Thymus (tissue), 14 donors: ENCODE data around the gene ZNF408. TPM values are rescaled to one million over a fixed set of nuclear protein-coding genes. Genes with fewer than 3 reads are reported as not detected.

Experiments
- DNase-seq, 9 donors: peaks; one replicate each; pipeline ENCODE4 v3.0.0-alpha.2; 2013; ENCODE audit warnings: low spot score in 9 of 9, low read depth in 6 of 9, missing footprints in 1 of 9
- H3K27ac ChIP-seq, 2 donors: one replicate each; pipeline ENCODE4 v1.5.1; 2013; ENCODE audit warnings: control low read depth in 1 of 2, low read depth in 1 of 2, low read length in 1 of 2, mild to moderate bottlenecking in 1 of 2, moderate library complexity in 1 of 2
- H3K27me3 ChIP-seq, 2 donors: one replicate each; pipeline ENCODE4 v1.5.1; 2013; ENCODE audit warnings: low read length in 1 of 2; ENCODE audit not compliant: control insufficient read depth in 2 of 2, insufficient read depth in 1 of 2
- H3K36me3 ChIP-seq, 2 donors: one replicate each; pipeline ENCODE4 v1.5.1; 2013; ENCODE audit warnings: low read length in 1 of 2, mild to moderate bottlenecking in 1 of 2, moderate library complexity in 1 of 2; ENCODE audit not compliant: control insufficient read depth in 2 of 2, insufficient read depth in 2 of 2
- H3K4me1 ChIP-seq, 2 donors: one replicate each; pipeline ENCODE4 v1.5.1; 2013; ENCODE audit warnings: low read length in 2 of 2; ENCODE audit not compliant: control insufficient read depth in 2 of 2, insufficient read depth in 2 of 2
- H3K4me3 ChIP-seq, 2 donors: one replicate each; pipeline ENCODE4 v1.5.1; 2013; ENCODE audit warnings: low read length in 2 of 2, control low read depth in 1 of 2, mild to moderate bottlenecking in 1 of 2
- H3K9me3 ChIP-seq, 2 donors: one replicate each; pipeline ENCODE4 v1.5.1; 2013; ENCODE audit warnings: low read length in 1 of 2, mild to moderate bottlenecking in 1 of 2; ENCODE audit not compliant: control insufficient read depth in 2 of 2, insufficient read depth in 1 of 2
- WGBS: extraction: QIAGEN DNeasy Blood & Tissue Kit; methylation state at CpG from one replicate; pipeline ENCODE4 v1.1.7; 2013; 5-methylcytosine and 5-hydroxymethylcytosine counted together
- long read RNA-seq, 10 donors: transcript quantifications; one replicate each; lab custom pipeline, GENCODE V29; 2026
- polyA plus RNA-seq: library from polyadenylated mRNA; stranded (reverse); fragments of 200-250 nt; gene quantifications from one replicate; pipeline ENCODE4 v1.2.3, GENCODE V29; 2013
- total RNA-seq: library from RNA; stranded (reverse); fragments of 120-200 nt; gene quantifications from one replicate; pipeline ENCODE4 v1.2.4, GENCODE V29; 2013
- donor health status: healthy.

Gene ZNF408
- total RNA-seq = 6.5 TPM
- 8.1 TPM for polyA plus RNA-seq
- long read RNA-seq, donor 1, partial matches to known transcripts = 0 of 1 reads
- long read RNA-seq, donor 1, other reads (novel, unspliced or antisense) = 0 of 1 reads
- long read RNA-seq, donor 2 = 0 reads
- long read RNA-seq, donor 3, transcript ZNF408-201 (5 exons, 2,442 nt) = major isoform, 6 of 22 reads
- long read RNA-seq, donor 3, partial matches to known transcripts = 12 of 22 reads
- long read RNA-seq, donor 3, other reads (novel, unspliced or antisense) = 0 of 22 reads
- long read RNA-seq, donor 4, partial matches to known transcripts = 0 of 4 reads
- long read RNA-seq, donor 4, other reads (novel, unspliced or antisense) = 0 of 4 reads
- long read RNA-seq, donor 5, transcript ZNF408-201 (5 exons, 2,442 nt) = major isoform, 11 of 11 reads
- long read RNA-seq, donor 5, partial matches to known transcripts = 0 of 11 reads
- long read RNA-seq, donor 5, other reads (novel, unspliced or antisense) = 0 of 11 reads
- long read RNA-seq, donor 6, partial matches to known transcripts = 0 of 3 reads
- long read RNA-seq, donor 6, other reads (novel, unspliced or antisense) = 0 of 3 reads
- long read RNA-seq, donor 7, partial matches to known transcripts = 0 of 4 reads
- long read RNA-seq, donor 7, other reads (novel, unspliced or antisense) = 0 of 4 reads
- long read RNA-seq, donor 8, partial matches to known transcripts = 0 of 3 reads
- long read RNA-seq, donor 8, other reads (novel, unspliced or antisense) = 0 of 3 reads
- long read RNA-seq, donor 9, partial matches to known transcripts = 0 of 4 reads
- long read RNA-seq, donor 9, other reads (novel, unspliced or antisense) = 0 of 4 reads
- long read RNA-seq, donor 10, partial matches to known transcripts = 0 of 5 reads
- long read RNA-seq, donor 10, other reads (novel, unspliced or antisense) = 0 of 5 reads

DNA sequence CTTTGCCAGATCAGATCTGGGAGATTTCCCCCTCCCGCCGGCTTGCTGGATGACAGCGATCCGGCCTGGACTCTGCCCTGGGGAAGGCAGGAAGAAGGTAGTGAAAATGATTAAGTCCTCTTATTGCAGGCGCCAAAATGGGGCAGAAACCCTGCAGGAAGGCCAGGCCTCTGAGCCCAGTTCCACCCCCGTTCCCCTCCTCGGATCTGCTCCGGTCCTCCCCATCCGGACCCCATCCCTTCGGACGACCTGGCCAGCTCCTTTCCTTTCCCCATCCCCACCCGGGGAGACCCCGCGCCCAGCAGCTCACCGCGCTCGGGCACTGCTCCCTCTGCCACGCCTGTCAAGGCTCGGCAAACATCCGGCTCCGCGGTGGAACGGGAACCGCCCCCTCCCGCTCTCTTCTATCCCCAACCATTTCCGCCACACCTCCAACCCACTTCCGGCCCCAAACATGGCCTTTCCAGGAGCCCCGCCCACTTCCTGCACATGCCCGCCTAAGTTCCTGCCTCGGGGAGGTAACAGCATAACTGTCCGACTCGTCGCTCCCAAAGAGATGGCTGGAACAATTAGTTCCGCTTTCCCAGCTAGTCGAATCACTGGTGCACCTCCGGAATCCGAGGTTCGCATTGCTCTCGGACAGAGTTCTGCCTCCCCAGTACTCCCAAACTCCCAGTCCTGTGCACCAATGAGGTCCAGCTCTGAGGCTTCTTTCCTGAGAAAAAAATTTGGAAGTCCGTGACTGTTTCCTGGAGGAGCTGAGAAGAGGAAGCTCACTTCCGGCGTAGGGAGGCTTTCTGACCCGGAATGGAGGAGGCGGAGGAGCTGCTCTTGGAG lies at the start of gene ZNF408, which contains the start of gene ARHGAP1:
ZNF408 (plus strand) TSS at position 791 of the 837 bp plus-strand sequence; CDS start at position 808, 17 bp downstream.
ARHGAP1 (minus strand) TSS at position 379 of the 837 bp plus-strand sequence. CDS start 4,512 bp downstream, outside the sequence.
- under 1% methylated on average over 44 of the region's 44 CpGs for WGBS
- H3K36me3 ChIP-seq = peaks cover 37 to 39% of the 10 kb centered on the region in 2 donors
- peaks cover 8 to 32% of the 10 kb centered on the region in 2 donors for H3K4me1 ChIP-seq
- DNase-seq = peak; percentile 95 to 99 (median 98)
- H3K4me3 ChIP-seq = peak within 1 kb of the TSS; percentile 76 to 99
- H3K9me3 ChIP-seq = no peaks in the 10 kb centered on the region
- H3K27me3 ChIP-seq = no peaks in the 10 kb centered on the region
- H3K27ac ChIP-seq = peak within 1 kb of the TSS; percentile 70 to 82

DNA sequence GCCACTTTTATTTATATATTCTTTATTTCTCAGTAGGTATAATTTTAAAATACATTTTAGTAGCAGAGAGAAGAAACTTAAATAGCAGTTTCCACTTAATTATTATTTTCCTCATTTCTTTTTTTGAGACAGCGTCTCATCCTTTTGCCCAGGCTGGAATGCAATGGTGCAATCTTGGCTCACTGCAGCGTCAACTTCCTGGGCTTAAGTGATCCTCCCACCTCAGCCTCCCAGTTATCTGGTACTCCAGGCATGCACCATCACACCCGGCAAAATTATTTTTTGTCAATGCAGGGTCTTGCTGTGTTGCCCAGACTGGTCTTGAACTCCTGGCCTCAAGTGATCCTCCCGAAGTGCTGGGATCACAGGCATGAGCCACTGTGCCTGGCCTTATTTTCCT lies 45.2 kb upstream of the ZNF408 start:
- H3K4me1 ChIP-seq = no peaks in the 10 kb centered on the region
- H3K9me3 ChIP-seq = no peaks in the 10 kb centered on the region
- H3K27me3 ChIP-seq = no peaks in the 10 kb centered on the region
- no peak for DNase-seq
- no peak overlapping the region for H3K27ac ChIP-seq
- 98% methylated on average over 4 of the region's 4 CpGs for WGBS
- peaks cover 62 to 84% of the 10 kb centered on the region in 2 donors for H3K36me3 ChIP-seq
- no peak overlapping the region for H3K4me3 ChIP-seq

- H3K9me3 ChIP-seq = no peaks in the 10 kb centered on the region
- WGBS = 98% methylated on average over 3 of the region's 3 CpGs
- H3K27me3 ChIP-seq = no peaks in the 10 kb centered on the region
- no peaks in the 10 kb centered on the region for H3K4me1 ChIP-seq
- H3K36me3 ChIP-seq = peaks cover 61 to 74% of the 10 kb centered on the region in 2 donors
- DNase-seq = no peak
- no peak overlapping the region for H3K27ac ChIP-seq
- no peak overlapping the region for H3K4me3 ChIP-seq
Observed at GRCh38 chr11:46657186-46657585, 43.6 kb upstream of the ZNF408 start.

DNA sequence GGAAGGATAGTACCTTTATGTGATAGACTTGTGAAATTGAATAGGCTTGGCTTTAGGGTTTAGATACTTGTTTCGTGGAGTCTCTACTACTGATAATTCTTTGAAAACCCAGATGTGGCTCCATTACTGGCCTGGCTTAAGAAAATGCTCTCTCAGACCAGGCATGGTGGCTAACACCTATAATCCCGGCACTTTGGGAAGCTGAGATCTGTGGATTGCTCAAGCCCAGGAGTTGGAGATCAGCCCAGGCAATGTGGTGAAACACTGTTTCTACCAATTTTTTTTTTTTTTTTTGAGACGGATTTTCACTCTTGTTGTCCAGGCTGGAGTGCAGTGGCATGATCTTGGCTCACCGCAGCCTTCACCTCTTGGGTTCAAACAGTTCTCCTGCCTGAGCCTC lies 42.6 kb upstream of the ZNF408 start:
- Histone ChIP-seq H3K4me3 (no peak overlapping the region), H3K27me3 (no peaks in the 10 kb centered on the region), H3K9me3 (no peaks in the 10 kb centered on the region), H3K27ac (no peak overlapping the region), H3K36me3 (peaks cover 61 to 73% of the 10 kb centered on the region in 2 donors), H3K4me1 (no peaks in the 10 kb centered on the region)
- 96% methylated on average over 4 of the region's 4 CpGs for whole genome bisulfite sequencing
- DNase-seq = no peak

- Histone ChIP-seq H3K9me3 (no peaks in the 10 kb centered on the region), H3K27ac (no peak overlapping the region), H3K4me3 (no peak overlapping the region), H3K4me1 (no peaks in the 10 kb centered on the region), H3K36me3 (peaks cover 64 to 80% of the 10 kb centered on the region in 2 donors), H3K27me3 (no peaks in the 10 kb centered on the region)
- WGBS = 52% methylated on average over 1 of the region's 1 CpG
- DNase-seq = peak in 1 of 9 donors; percentile 27
Observed at GRCh38 chr11:46659908-46660307, 40.9 kb upstream of the ZNF408 start.

DNA sequence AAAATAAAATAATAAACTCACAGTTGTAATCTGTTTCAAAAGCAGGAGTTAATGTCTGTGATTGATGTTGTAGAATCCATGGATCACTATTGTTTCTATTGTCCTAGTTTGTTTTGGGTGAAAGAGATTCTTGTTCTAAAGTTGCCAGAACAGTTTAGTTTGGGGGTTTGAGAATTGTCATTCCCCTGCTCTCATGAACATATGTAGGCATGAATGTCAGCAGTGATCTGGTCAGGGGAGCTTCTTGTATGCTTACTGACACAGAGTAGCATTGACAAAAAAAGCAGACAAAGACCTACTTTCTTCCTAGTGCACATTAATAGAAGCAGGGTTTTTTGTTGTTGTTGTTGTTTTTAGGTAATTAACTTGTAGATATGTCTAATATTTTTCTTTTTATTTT lies 39.0 kb upstream of the ZNF408 start:
- DNase-seq = no peak
- H3K9me3 ChIP-seq = no peaks in the 10 kb centered on the region
- H3K27me3 ChIP-seq = no peaks in the 10 kb centered on the region
- H3K4me1 ChIP-seq = no peaks in the 10 kb centered on the region
- peaks cover 72 to 81% of the 10 kb centered on the region in 2 donors for H3K36me3 ChIP-seq
- H3K27ac ChIP-seq = no peak overlapping the region
- H3K4me3 ChIP-seq = no peak overlapping the region

- Histone ChIP-seq H3K27me3 (no peaks in the 10 kb centered on the region), H3K36me3 (peaks cover 72 to 81% of the 10 kb centered on the region in 2 donors), H3K4me1 (no peaks in the 10 kb centered on the region), H3K4me3 (no peak overlapping the region), H3K27ac (no peak overlapping the region), H3K9me3 (no peaks in the 10 kb centered on the region)
- DNase-seq = no peak
Observed at GRCh38 chr11:46662366-46662765, 38.5 kb upstream of the ZNF408 start.

DNA sequence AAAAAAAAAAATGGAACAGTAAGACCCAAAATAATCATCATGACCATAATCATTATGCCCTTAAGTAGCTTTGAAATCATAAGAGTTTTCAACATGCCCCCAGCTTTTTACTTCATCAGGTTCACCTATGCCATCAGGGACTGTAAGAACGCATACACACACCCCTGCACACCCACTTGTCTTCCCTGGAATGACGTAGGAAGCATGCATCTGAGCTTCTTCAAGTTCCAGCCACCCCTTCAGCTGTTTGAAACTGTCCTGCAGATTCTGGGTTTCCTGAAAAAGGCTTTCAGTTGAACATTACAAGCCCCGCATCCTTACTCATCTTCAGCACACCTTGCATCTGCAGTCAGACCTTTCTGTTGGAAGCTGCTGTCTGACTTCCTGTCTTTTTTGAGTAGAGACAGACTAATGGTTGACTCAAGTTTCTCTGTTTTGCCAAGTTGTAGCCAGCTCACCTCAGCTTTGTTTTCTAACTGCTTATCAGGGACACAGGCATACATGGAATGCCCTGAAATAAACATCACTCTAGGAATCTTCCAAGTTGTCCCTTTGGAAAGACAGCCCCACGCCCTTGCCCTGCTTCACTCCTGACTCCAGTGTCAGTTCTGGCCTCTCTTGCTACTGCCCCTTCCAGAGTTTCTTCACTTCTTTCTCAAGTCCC lies 37.4 kb upstream of the ZNF408 start:
- Histone ChIP-seq H3K4me3 (no peak overlapping the region), H3K27ac (no peak overlapping the region), H3K36me3 (peaks cover 74 to 81% of the 10 kb centered on the region in 2 donors), H3K4me1 (no peaks in the 10 kb centered on the region), H3K27me3 (no peaks in the 10 kb centered on the region), H3K9me3 (no peaks in the 10 kb centered on the region)
- WGBS = 94% methylated on average over 4 of the region's 4 CpGs
- no peak for DNase-seq
